IMR-90 (cell line): ENCODE measurements around the gene RAB30. TPM values are rescaled to one million over a fixed set of nuclear protein-coding genes. Genes with fewer than 3 reads are reported as not detected.
A peak's percentile ranks its signal among the peaks of the same experiment; 100 is the strongest.

Source experiments
- ATAC-seq: fragments of 200-7000 bp; cut with Tn5 transposase; 2 replicates; pipeline ENCODE4 v1.9.1; 2020; ENCODE audit warnings: low read depth, mild to moderate bottlenecking, moderate library complexity
- BruUV-seq: library from RNA; stranded (reverse); fragments of 400-500 nt; replicated peaks from 2 replicates; lab custom pipeline; 2021; lab: Mats Ljungman, UMichigan
- CTCF ChIA-PET: fragments of 300-600 bp; formaldehyde crosslinking; extraction: SDS; loops from one replicate; lab custom pipeline; 2021; ENCODE audit warnings: antibody characterized with exemption; lab: Yijun Ruan, JAX
- POLR2A ChIA-PET: fragments of 300-600 bp; sonication (Branson Sonifier 250); formaldehyde crosslinking; loops from one replicate; lab custom pipeline; 2022; ENCODE audit warnings: antibody characterized with exemption; ENCODE audit not compliant: unreplicated experiment; lab: Charles Lee
- DNase-seq: peaks from one replicate; pipeline ENCODE4 v3.0.0; 2013
- H2AFZ ChIP-seq: replicated peaks from 2 replicates; pipeline ENCODE3; 2013; ENCODE audit warnings: low read length, mild to moderate bottlenecking; ENCODE audit not compliant: poor library complexity
- H2AK5ac ChIP-seq: 2 replicates; pipeline ENCODE4 v1.6.1; 2013; ENCODE audit warnings: low read depth, low read length, inconsistent platforms
- H2AK9ac ChIP-seq: replicated peaks from 2 replicates; pipeline ENCODE3; 2013; ENCODE audit warnings: mild to moderate bottlenecking, low read depth, low read length, moderate library complexity; ENCODE audit not compliant: poor library complexity
- H2BK120ac ChIP-seq: 2 replicates; pipeline ENCODE4 v1.6.1; 2013; ENCODE audit warnings: low read depth, low read length, inconsistent platforms
- H2BK15ac ChIP-seq: 3 replicates; pipeline ENCODE4 v1.6.1; 2013; ENCODE audit warnings: low read depth, low read length, inconsistent platforms
- H2BK20ac ChIP-seq: 2 replicates; pipeline ENCODE4 v1.6.1; 2013; ENCODE audit warnings: low read depth, mild to moderate bottlenecking, inconsistent platforms, low read length, moderate library complexity
- H2BK5ac ChIP-seq: 2 replicates; pipeline ENCODE4 v1.6.1; 2013; ENCODE audit warnings: mild to moderate bottlenecking, low read depth, low read length, inconsistent platforms; ENCODE audit not compliant: poor library complexity, severe bottlenecking
- H3K14ac ChIP-seq: replicated peaks from 2 replicates; pipeline ENCODE4 v1.6.1; 2013; ENCODE audit warnings: low read depth, low read length, inconsistent platforms
- H3K18ac ChIP-seq: 2 replicates; pipeline ENCODE4 v1.6.1; 2013; ENCODE audit warnings: low read depth, low read length, control low read depth
- H3K23ac ChIP-seq: 2 replicates; pipeline ENCODE4 v1.6.1; 2013; ENCODE audit warnings: low read depth, low read length, inconsistent platforms
- H3K27ac ChIP-seq: 2 replicates; pipeline ENCODE4 v1.5.1; 2013; ENCODE audit warnings: mild to moderate bottlenecking, control low read depth, low read length; ENCODE audit not compliant: insufficient read depth
- H3K27me3 ChIP-seq: 2 replicates; pipeline ENCODE4 v1.6.1; 2013; ENCODE audit warnings: low read length; ENCODE audit not compliant: control insufficient read depth, insufficient read depth
- H3K36me3 ChIP-seq: 2 replicates; pipeline ENCODE4 v1.6.1; 2013; ENCODE audit warnings: low read length, mixed read lengths; ENCODE audit not compliant: control insufficient read depth, insufficient read depth
- H3K4ac ChIP-seq: 2 replicates; pipeline ENCODE4 v1.6.1; 2013; ENCODE audit warnings: low read depth, low read length, inconsistent platforms
- H3K4me1 ChIP-seq: 2 replicates; pipeline ENCODE4 v1.6.1; 2013; ENCODE audit warnings: low read length, mixed read lengths; ENCODE audit not compliant: control insufficient read depth, insufficient read depth
- H3K4me2 ChIP-seq: 2 replicates; pipeline ENCODE4 v1.6.1; 2013; ENCODE audit warnings: low read depth, mild to moderate bottlenecking, control low read depth, low read length, moderate library complexity
- H3K4me3 ChIP-seq: 2 replicates; pipeline ENCODE4 v1.5.1; 2013; ENCODE audit warnings: low read depth, mild to moderate bottlenecking, control low read depth, low read length, moderate library complexity; ENCODE audit not compliant: insufficient read depth
- H3K56ac ChIP-seq: 2 replicates; pipeline ENCODE4 v1.6.1; 2013; ENCODE audit warnings: low read length, inconsistent platforms; ENCODE audit not compliant: insufficient read depth; ENCODE audit errors: extremely low read depth
- H3K79me1 ChIP-seq, 2 experiments: 2 replicates each; pipeline ENCODE4 v1.6.1; 2013; ENCODE audit warnings: low read length in 2 of 2, inconsistent platforms in 1 of 2, low read depth in 1 of 2
- H3K9ac ChIP-seq: 2 replicates; pipeline ENCODE4 v1.6.1; 2013; ENCODE audit warnings: low read depth, low read length, control low read depth
- H3K9me1 ChIP-seq: 2 replicates; pipeline ENCODE4 v1.6.1; 2013; ENCODE audit warnings: low read length, inconsistent platforms; ENCODE audit not compliant: insufficient read depth
- H3K9me3 ChIP-seq: 2 replicates; pipeline ENCODE4 v1.6.1; 2013; ENCODE audit warnings: low read length; ENCODE audit not compliant: control insufficient read depth, insufficient read depth
- H4K20me1 ChIP-seq: 2 replicates; pipeline ENCODE4 v1.6.1; 2013; ENCODE audit warnings: low read length, inconsistent platforms; ENCODE audit not compliant: insufficient read depth
- H4K5ac ChIP-seq: 2 replicates; pipeline ENCODE4 v1.6.1; 2013; ENCODE audit warnings: mild to moderate bottlenecking, low read depth, low read length, control low read depth
- H4K8ac ChIP-seq, 2 experiments: 2 replicates each; pipeline ENCODE4 v1.6.1; 2013; ENCODE audit warnings: low read depth in 2 of 2, low read length in 2 of 2, control low read depth in 1 of 2, inconsistent platforms in 1 of 2
- H4K91ac ChIP-seq: 2 replicates; pipeline ENCODE4 v1.6.1; 2013; ENCODE audit warnings: low read depth, low read length, inconsistent platforms; ENCODE audit not compliant: insufficient read depth
- BHLHE40 ChIP-seq: fragments of 150-350 bp; IDR thresholded peaks from 2 replicates; pipeline ENCODE4 v1.6.1; 2016; ENCODE audit warnings: mild to moderate bottlenecking, low read depth, low read length
- CEBPB ChIP-seq: IDR thresholded peaks from 2 replicates; pipeline ENCODE4 v1.6.1; 2012; ENCODE audit warnings: low read depth, low read length, improper control_type of control experiment
- CHD1 ChIP-seq: IDR thresholded peaks from 2 replicates; pipeline ENCODE4 v1.6.1; 2012; ENCODE audit warnings: low read depth, low read length, improper control_type of control experiment
- FOS ChIP-seq: fragments of 150-350 bp; IDR thresholded peaks from 2 replicates; pipeline ENCODE4 v1.6.1; 2016; ENCODE audit warnings: low read depth, low read length
- MAFK ChIP-seq: IDR thresholded peaks from 2 replicates; pipeline ENCODE4 v1.6.1; 2012; ENCODE audit warnings: low read depth, low read length, improper control_type of control experiment
- MAZ ChIP-seq: IDR thresholded peaks from 2 replicates; pipeline ENCODE4 v1.6.1; 2012; ENCODE audit warnings: low read depth, mild to moderate bottlenecking, low read length, improper control_type of control experiment, moderate library complexity, borderline replicate concordance
- MXI1 ChIP-seq: IDR thresholded peaks from 2 replicates; pipeline ENCODE4 v1.6.1; 2012; ENCODE audit warnings: low read depth, mild to moderate bottlenecking, low read length, moderate library complexity, borderline replicate concordance
- NFE2L2 ChIP-seq: fragments of 150-350 bp; IDR thresholded peaks from 2 replicates; pipeline ENCODE4 v1.6.1; 2016; ENCODE audit warnings: low read depth, mild to moderate bottlenecking, low read length
- POLR2A ChIP-seq: IDR thresholded peaks from 2 replicates; pipeline ENCODE4 v1.6.1; 2012; ENCODE audit warnings: mild to moderate bottlenecking, low read depth, low read length
- RAD21 ChIP-seq: IDR thresholded peaks from 2 replicates; pipeline ENCODE4 v1.6.1; 2012; ENCODE audit warnings: low read length, improper control_type of control experiment
- RCOR1 ChIP-seq: IDR thresholded peaks from 2 replicates; pipeline ENCODE4 v1.6.1; 2012; ENCODE audit warnings: mild to moderate bottlenecking, low read length, improper control_type of control experiment; ENCODE audit not compliant: insufficient replicate concordance
- RFX5 ChIP-seq: IDR thresholded peaks from 2 replicates; pipeline ENCODE4 v1.8.0; 2012; ENCODE audit warnings: low read depth, mild to moderate bottlenecking, low read length, moderate library complexity
- SMC3 ChIP-seq: fragments of 150-350 bp; IDR thresholded peaks from 2 replicates; pipeline ENCODE4 v1.6.1; 2016; ENCODE audit warnings: low read depth, mild to moderate bottlenecking, antibody characterized with exemption, low read length, moderate library complexity
- WGBS, 2 experiments: methylation state at CpG; one replicate each; pipeline versions ENCODE4 v1.1.5 to v1.1.7; 2013; ENCODE audit warnings: missing lambda C conversion rate in 2 of 2; ENCODE audit not compliant: insufficient read length in 1 of 2; ENCODE audit errors: extremely low coverage in 2 of 2; 5-methylcytosine and 5-hydroxymethylcytosine counted together
- dilution Hi-C: fragments of 300-500 bp; cut with HindIII; formaldehyde crosslinking; loops from one replicate; pipeline ENCODE4 v1.14.3; 2018; ENCODE audit warnings: low sequenced_read_pairs; ENCODE audit not compliant: unreplicated experiment
- in situ Hi-C: fragments of 300-500 bp; cut with MboI; formaldehyde crosslinking; loops from 3 replicates; pipeline ENCODE4 v1.14.3; 2019; ENCODE audit warnings: low sequenced_read_pairs, inconsistent platforms, mixed read lengths
- intact Hi-C: fragments of 100-400 bp; cut with micrococcal nuclease; formaldehyde crosslinking; loops from 2 replicates; pipeline ENCODE4 v1.10.0; 2022
- polyA plus RNA-seq, 3 experiments: library from polyadenylated mRNA; depleted of rRNA; stranded (reverse); fragments of >200 nt; gene quantifications; 2 replicates each; pipeline ENCODE4 v1.2.3, GENCODE V29; 2012; ENCODE audit warnings: low replicate concordance in 1 of 3
- total RNA-seq: library from RNA; depleted of rRNA; stranded (reverse); fragments of >200 nt; gene quantifications from 2 replicates; pipeline ENCODE4 v1.2.3, GENCODE V29; 2012
- TF ChIP-seq, protein P1 (sequence below): conservative IDR thresholded peaks from 2 replicates; pipeline ENCODE4 v1.5.1; 2012; ENCODE audit warnings: mild to moderate bottlenecking, low read depth, low read length, improper control_type of control experiment
- TF ChIP-seq, protein P2 (sequence below): fragments of 150-350 bp; IDR thresholded peaks from 2 replicates; pipeline ENCODE4 v1.6.1; 2016; ENCODE audit warnings: low read depth, mild to moderate bottlenecking, low read length, moderate library complexity, borderline replicate concordance
- TF ChIP-seq, protein P3 (sequence below): fragments of 150-350 bp; IDR thresholded peaks from 2 replicates; pipeline ENCODE4 v1.6.1; 2017; ENCODE audit warnings: mild to moderate bottlenecking, antibody characterized with exemption, low read length, low read depth

The RAB30 gene
- total and polyA plus RNA-seq, 2 of the 4 experiments (the other 2 are of a cell fraction) = 7.2 to 25.6 TPM

DNA sequence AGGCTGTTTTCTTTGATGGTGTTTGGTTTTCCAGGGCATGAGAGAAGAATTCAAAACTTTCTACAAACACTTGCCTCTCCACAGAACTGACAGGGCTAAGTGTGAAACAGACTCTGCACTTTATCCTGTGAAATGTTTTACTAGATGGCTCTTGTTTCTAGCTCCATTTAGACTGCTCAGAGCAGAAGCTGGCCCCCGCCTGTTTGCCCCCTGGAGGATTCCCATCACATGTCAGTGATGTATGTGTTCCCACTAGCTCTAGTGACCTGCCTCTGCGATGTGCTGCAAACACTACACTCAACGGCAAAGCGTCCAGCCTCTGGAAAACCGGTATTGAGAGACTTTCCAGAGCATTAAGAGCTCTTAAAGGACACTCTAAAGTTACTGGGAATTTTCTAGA is 43.9 kb upstream of the RAB30 start:
- Histone ChIP-seq H2BK120ac (no peak overlapping the region), H3K27ac (no peak overlapping the region), H3K9me1 (no peaks in the 10 kb centered on the region), H3K9ac (no peak overlapping the region), H3K4ac (no peak overlapping the region), H2AK5ac (no peak overlapping the region), H3K79me1 (no peaks in the 10 kb centered on the region), H2BK5ac (no peak overlapping the region), H3K9me3 (peaks cover 2% of the 10 kb centered on the region; the same call in 1 of the 2 replicates), H3K4me2 (peak overlapping the region; percentile 42; the same call in 1 of the 2 replicates), H3K4me3 (no peak overlapping the region), H3K56ac (no peak overlapping the region), H4K20me1 (no peaks in the 10 kb centered on the region; the same call in 1 of the 2 replicates), H4K8ac (no peak overlapping the region), H3K36me3 (no peaks in the 10 kb centered on the region), H2BK15ac (no peak overlapping the region), H3K14ac (no peak overlapping the region), H2AK9ac (no peak overlapping the region), H3K4me1 (peaks cover 14% of the 10 kb centered on the region), H2BK20ac (no peak overlapping the region), H4K91ac (no peak overlapping the region), H2AFZ (no peak overlapping the region), H3K23ac (no peak overlapping the region), H3K27me3 (peaks cover 4% of the 10 kb centered on the region), H4K5ac (no peak overlapping the region), H3K18ac (no peak overlapping the region)
- TF ChIP-seq, protein P1, sequence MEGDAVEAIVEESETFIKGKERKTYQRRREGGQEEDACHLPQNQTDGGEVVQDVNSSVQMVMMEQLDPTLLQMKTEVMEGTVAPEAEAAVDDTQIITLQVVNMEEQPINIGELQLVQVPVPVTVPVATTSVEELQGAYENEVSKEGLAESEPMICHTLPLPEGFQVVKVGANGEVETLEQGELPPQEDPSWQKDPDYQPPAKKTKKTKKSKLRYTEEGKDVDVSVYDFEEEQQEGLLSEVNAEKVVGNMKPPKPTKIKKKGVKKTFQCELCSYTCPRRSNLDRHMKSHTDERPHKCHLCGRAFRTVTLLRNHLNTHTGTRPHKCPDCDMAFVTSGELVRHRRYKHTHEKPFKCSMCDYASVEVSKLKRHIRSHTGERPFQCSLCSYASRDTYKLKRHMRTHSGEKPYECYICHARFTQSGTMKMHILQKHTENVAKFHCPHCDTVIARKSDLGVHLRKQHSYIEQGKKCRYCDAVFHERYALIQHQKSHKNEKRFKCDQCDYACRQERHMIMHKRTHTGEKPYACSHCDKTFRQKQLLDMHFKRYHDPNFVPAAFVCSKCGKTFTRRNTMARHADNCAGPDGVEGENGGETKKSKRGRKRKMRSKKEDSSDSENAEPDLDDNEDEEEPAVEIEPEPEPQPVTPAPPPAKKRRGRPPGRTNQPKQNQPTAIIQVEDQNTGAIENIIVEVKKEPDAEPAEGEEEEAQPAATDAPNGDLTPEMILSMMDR = no peak
- TF ChIP-seq MXI1 (no peak), SMC3 (no peak), NFE2L2 (no peak), MAFK (no peak), POLR2A (no peak), RCOR1 (no peak), FOS (no peak), BHLHE40 (no peak), RAD21 (no peak), CHD1 (no peak), RFX5 (no peak), CEBPB (no peak), MAZ (no peak)
- TF ChIP-seq, protein P2, sequence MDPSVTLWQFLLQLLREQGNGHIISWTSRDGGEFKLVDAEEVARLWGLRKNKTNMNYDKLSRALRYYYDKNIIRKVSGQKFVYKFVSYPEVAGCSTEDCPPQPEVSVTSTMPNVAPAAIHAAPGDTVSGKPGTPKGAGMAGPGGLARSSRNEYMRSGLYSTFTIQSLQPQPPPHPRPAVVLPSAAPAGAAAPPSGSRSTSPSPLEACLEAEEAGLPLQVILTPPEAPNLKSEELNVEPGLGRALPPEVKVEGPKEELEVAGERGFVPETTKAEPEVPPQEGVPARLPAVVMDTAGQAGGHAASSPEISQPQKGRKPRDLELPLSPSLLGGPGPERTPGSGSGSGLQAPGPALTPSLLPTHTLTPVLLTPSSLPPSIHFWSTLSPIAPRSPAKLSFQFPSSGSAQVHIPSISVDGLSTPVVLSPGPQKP = no peak
- TF ChIP-seq, protein P3, sequence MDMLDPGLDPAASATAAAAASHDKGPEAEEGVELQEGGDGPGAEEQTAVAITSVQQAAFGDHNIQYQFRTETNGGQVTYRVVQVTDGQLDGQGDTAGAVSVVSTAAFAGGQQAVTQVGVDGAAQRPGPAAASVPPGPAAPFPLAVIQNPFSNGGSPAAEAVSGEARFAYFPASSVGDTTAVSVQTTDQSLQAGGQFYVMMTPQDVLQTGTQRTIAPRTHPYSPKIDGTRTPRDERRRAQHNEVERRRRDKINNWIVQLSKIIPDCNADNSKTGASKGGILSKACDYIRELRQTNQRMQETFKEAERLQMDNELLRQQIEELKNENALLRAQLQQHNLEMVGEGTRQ = no peak
- POLR2A ChIA-PET = no interaction called here
- dilution Hi-C loops (no loop called here), in situ Hi-C loops (no loop called here), intact Hi-C loops (no loop called here)
- CTCF ChIA-PET = interaction anchor here (0.6 kb wide), 1 partner anchor 20 kb away, joined by 3 read pairs; no protein-coding TSS in a partner anchor
- BruUV-seq = no TSS peak
- 34% methylated on average over 3 of the region's 5 CpGs; no CpG with 5 or more reads in 1 of the 2 experiments for WGBS, 2 experiments
- ATAC-seq (no peak), DNase-seq (no peak)
